ENCODE measurements around the gene ACSL1. TPM values are rescaled to one million over a fixed set of nuclear protein-coding genes. Genes with fewer than 3 reads are reported as not detected.

Gene ACSL1
- total and polyA plus RNA-seq, 9 of the 15 experiments (the other 6 are each of a cell fraction or from before 2014, with no cell fraction given) = 6.7 to 24.1 (median 15.0) TPM

DNA sequence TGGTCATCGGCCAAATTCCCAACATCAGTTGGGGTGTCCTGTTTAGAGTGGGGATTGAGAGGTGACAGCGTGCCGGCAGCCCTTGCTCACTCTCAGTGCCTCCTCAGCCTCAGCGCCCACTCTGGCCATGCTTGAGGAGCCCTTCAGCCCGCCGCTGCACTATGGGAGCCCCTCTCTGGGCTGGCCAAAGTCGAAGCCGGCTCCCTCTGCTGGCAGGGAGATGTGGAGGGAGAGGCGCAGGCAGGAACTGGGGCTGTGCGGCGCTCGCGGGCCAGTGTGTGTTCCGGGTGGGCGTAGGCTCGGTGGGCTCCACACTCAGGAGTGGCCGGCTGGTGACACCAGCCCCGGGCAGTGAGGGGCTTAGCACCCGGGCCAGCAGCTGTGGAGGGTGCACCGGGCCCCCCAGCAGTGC is 84.8 kb downstream of the ACSL1 start (continued):
- TF ChIP-seq, protein P1, sequence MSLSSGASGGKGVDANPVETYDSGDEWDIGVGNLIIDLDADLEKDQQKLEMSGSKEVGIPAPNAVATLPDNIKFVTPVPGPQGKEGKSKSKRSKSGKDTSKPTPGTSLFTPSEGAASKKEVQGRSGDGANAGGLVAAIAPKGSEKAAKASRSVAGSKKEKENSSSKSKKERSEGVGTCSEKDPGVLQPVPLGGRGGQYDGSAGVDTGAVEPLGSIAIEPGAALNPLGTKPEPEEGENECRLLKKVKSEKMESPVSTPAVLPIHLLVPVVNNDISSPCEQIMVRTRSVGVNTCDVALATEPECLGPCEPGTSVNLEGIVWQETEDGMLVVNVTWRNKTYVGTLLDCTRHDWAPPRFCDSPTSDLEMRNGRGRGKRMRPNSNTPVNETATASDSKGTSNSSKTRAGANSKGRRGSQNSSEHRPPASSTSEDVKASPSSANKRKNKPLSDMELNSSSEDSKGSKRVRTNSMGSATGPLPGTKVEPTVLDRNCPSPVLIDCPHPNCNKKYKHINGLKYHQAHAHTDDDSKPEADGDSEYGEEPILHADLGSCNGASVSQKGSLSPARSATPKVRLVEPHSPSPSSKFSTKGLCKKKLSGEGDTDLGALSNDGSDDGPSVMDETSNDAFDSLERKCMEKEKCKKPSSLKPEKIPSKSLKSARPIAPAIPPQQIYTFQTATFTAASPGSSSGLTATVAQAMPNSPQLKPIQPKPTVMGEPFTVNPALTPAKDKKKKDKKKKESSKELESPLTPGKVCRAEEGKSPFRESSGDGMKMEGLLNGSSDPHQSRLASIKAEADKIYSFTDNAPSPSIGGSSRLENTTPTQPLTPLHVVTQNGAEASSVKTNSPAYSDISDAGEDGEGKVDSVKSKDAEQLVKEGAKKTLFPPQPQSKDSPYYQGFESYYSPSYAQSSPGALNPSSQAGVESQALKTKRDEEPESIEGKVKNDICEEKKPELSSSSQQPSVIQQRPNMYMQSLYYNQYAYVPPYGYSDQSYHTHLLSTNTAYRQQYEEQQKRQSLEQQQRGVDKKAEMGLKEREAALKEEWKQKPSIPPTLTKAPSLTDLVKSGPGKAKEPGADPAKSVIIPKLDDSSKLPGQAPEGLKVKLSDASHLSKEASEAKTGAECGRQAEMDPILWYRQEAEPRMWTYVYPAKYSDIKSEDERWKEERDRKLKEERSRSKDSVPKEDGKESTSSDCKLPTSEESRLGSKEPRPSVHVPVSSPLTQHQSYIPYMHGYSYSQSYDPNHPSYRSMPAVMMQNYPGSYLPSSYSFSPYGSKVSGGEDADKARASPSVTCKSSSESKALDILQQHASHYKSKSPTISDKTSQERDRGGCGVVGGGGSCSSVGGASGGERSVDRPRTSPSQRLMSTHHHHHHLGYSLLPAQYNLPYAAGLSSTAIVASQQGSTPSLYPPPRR (CRISPR knock-in tag; IDR thresholded peaks at IDR 0.05; ENCODE audit: borderline replicate concordance) = no peak
- TF ChIP-seq MTF1 (CRISPR knock-in tag; IDR thresholded peaks at IDR 0.05; ENCODE audit: borderline replicate concordance) (no peak), PHF21A (IDR thresholded peaks at IDR 0.05; ENCODE audit: borderline replicate concordance, low read depth) (no peak), ZNF551 (CRISPR knock-in tag; IDR thresholded peaks at IDR 0.05) (no peak), GATA2 (CRISPR knock-in tag; IDR thresholded peaks at IDR 0.05) (no peak), ZNF165 (CRISPR knock-in tag; IDR thresholded peaks at IDR 0.05; ENCODE audit: borderline replicate concordance) (no peak), ID3 (CRISPR knock-in tag; IDR thresholded peaks at IDR 0.05) (no peak), ID3 (tag; IDR thresholded peaks at IDR 0.05) (no peak), TRIM28 (IDR thresholded peaks at IDR 0.05) (peak; percentile 79), ZNF511 (CRISPR knock-in tag; IDR thresholded peaks at IDR 0.05) (no peak), ZNF707 (CRISPR knock-in tag; conservative IDR thresholded peaks at IDR 0.05) (no peak), ZNF717 (CRISPR knock-in tag; IDR thresholded peaks at IDR 0.05) (no peak), E2F3 (CRISPR knock-in tag; IDR thresholded peaks at IDR 0.05) (no peak), ZNF696 (CRISPR knock-in tag; conservative IDR thresholded peaks at IDR 0.05) (no peak), ZNF77 (CRISPR knock-in tag; IDR thresholded peaks at IDR 0.05) (no peak), SNIP1 (IDR thresholded peaks at IDR 0.05; ENCODE audit: low read depth) (no peak), CBX3 (IDR thresholded peaks at IDR 0.05; ENCODE audit: borderline replicate concordance in 1 of 2, low read length in 2 of 2) (0 out of 3 replicates have a peak, but pooled peaks of 1 of the 2 experiments have one; percentile 35), ZBTB2 (IDR thresholded peaks at IDR 0.05) (no peak), E2F5 (CRISPR knock-in tag; IDR thresholded peaks at IDR 0.05) (no peak), TFAP4 (CRISPR knock-in tag; IDR thresholded peaks at IDR 0.05; ENCODE audit: borderline replicate concordance) (no peak), CREB1 (IDR thresholded peaks at IDR 0.05) (no peak), CREB1 (CRISPR knock-in tag; IDR thresholded peaks at IDR 0.05) (no peak)

All from K562 (cell line).